Uterus (tissue), 4 donors: ENCODE data around the gene JAZF1. TPM values are rescaled to one million over a fixed set of nuclear protein-coding genes. Genes with fewer than 3 reads are reported as not detected.

Experiments
- DNase-seq, 2 donors: peaks; one replicate each; pipeline ENCODE4 v3.0.0-alpha.2; 2019 to 2020
- H3K27ac ChIP-seq, 2 donors: fragments of 200-600 bp; sonication (generic); 1 replicate in 1 of 2; 2 replicates in 1 of 2; pipeline ENCODE4 v1.5.1; 2016 to 2018
- H3K27me3 ChIP-seq, 2 donors: fragments of 200-600 bp; sonication (generic); one replicate each; pipeline ENCODE4 v1.5.1; 2018 to 2019; ENCODE audit warnings: control low read depth in 1 of 2
- H3K36me3 ChIP-seq, 2 donors: fragments of 200-600 bp; sonication (generic); one replicate each; pipeline ENCODE4 v1.5.1; 2019; ENCODE audit warnings: control low read depth in 1 of 2
- H3K4me1 ChIP-seq, 2 donors: fragments of 200-600 bp; sonication (generic); one replicate each; pipeline ENCODE4 v1.5.1; 2018 to 2019; ENCODE audit warnings: control low read depth in 1 of 2
- H3K4me3 ChIP-seq, 2 donors: fragments of 200-600 bp; sonication (generic); 1 replicate in 1 of 2; 2 replicates in 1 of 2; pipeline ENCODE4 v1.5.1; 2018 to 2019; ENCODE audit warnings: mild to moderate bottlenecking in 1 of 2
- H3K9me3 ChIP-seq, 2 donors: fragments of 200-600 bp; sonication (generic); one replicate each; pipeline ENCODE4 v1.5.1; 2019; ENCODE audit warnings: control low read depth in 1 of 2
- POLR2A ChIP-seq, 2 donors: fragments of 450-650 bp; IDR thresholded peaks; one replicate each; pipeline ENCODE4 v1.6.1; 2016; ENCODE audit warnings: antibody characterized with exemption in 2 of 2, mild to moderate bottlenecking in 1 of 2, moderate library complexity in 1 of 2
- intact Hi-C: fragments of 100-400 bp; cut with DNase I; formaldehyde crosslinking; loops from one replicate; pipeline ENCODE4 v1.15.1; 2023; ENCODE audit warnings: low total_unique reads
- total RNA-seq, 4 donors: library from RNA; depleted of rRNA in 3 of 4; stranded (reverse); fragments of >200 nt in 3 of 4; gene quantifications; one replicate each; pipeline versions ENCODE4 v1.1.0 to v1.2.4, GENCODE V29; 2014 to 2023
- TF ChIP-seq, protein P1 (sequence below), 4 experiments: fragments of 200-600 bp in 2 of 4; fragments of 450-650 bp in 2 of 4; sonication (generic) in 2 of 4; IDR thresholded peaks; one replicate each; pipeline ENCODE4 v1.5.1; 2016 to 2019; ENCODE audit warnings: antibody characterized with exemption in 4 of 4, mild to moderate bottlenecking in 2 of 4, moderate library complexity in 1 of 4
- donor health status: DM: yes; HTN: yes; CAD: no.

JAZF1 gene
- total RNA-seq, 4 donors from 2014 or later: 27.6 to 58.5 (median 34.4) TPM

DNA sequence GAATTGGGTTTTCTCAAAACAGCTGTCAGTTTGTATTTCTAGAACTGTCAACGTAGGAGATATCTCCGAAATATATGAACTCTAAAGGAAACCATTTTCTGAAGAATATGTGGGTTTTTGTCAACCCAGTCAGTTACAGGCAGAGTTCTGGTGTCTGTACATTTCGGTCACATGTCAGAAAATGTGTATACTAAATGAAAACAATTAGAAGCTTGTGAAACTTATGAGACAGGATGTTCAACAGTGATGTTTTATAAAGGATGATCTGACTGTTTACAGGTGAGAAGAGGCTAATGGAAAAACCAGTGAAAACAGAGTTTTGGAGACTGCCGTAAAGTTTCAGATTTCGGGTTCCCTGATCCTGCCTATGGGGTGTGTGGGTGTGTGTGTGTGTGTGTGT, 6.2 kb downstream of the JAZF1 start:
- no peak for TF ChIP-seq POLR2A (IDR thresholded peaks at IDR 0.05)
- TF ChIP-seq, protein P1, sequence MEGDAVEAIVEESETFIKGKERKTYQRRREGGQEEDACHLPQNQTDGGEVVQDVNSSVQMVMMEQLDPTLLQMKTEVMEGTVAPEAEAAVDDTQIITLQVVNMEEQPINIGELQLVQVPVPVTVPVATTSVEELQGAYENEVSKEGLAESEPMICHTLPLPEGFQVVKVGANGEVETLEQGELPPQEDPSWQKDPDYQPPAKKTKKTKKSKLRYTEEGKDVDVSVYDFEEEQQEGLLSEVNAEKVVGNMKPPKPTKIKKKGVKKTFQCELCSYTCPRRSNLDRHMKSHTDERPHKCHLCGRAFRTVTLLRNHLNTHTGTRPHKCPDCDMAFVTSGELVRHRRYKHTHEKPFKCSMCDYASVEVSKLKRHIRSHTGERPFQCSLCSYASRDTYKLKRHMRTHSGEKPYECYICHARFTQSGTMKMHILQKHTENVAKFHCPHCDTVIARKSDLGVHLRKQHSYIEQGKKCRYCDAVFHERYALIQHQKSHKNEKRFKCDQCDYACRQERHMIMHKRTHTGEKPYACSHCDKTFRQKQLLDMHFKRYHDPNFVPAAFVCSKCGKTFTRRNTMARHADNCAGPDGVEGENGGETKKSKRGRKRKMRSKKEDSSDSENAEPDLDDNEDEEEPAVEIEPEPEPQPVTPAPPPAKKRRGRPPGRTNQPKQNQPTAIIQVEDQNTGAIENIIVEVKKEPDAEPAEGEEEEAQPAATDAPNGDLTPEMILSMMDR (IDR thresholded peaks at IDR 0.05): no peak
- intact Hi-C loops: no loop called here
- no peaks in the 10 kb centered on the region for H3K4me1 ChIP-seq
- H3K27me3 ChIP-seq: no peaks in the 10 kb centered on the region
- DNase-seq: no peak
- no peak overlapping the region for H3K4me3 ChIP-seq
- no peaks in the 10 kb centered on the region for H3K36me3 ChIP-seq
- peak overlapping the region in 1 of 2 donors; percentile 40 for H3K27ac ChIP-seq
- H3K9me3 ChIP-seq: no peaks in the 10 kb centered on the region

DNA sequence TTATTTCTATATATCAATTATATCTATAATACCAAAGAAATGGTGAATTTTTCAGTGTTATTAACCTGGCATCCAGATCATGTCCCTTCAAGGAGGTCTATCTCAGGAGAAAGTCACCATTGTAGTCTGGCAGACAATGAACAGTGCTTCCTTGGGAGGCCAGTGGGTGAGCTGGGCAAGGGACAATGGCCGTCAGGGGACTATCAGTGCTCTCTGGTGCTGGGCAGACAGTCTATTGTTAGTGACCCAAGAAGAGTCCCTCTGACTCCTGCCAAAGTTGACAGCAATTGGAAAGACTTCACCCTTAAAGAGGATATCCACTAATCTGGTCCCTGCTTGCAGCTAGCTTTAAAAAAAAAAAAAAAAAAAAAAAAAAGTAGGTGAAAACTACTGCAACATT, 7.1 kb downstream of the JAZF1 start:
- Histone ChIP-seq H3K36me3 (no peaks in the 10 kb centered on the region), H3K4me1 (no peaks in the 10 kb centered on the region), H3K9me3 (no peaks in the 10 kb centered on the region), H3K4me3 (no peak overlapping the region), H3K27ac (no peak overlapping the region), H3K27me3 (no peaks in the 10 kb centered on the region)
- no peak for TF ChIP-seq POLR2A (IDR thresholded peaks at IDR 0.05)
- TF ChIP-seq, protein P1 (IDR thresholded peaks at IDR 0.05): no peak
- intact Hi-C loops: no loop called here
- no peak for DNase-seq

DNA sequence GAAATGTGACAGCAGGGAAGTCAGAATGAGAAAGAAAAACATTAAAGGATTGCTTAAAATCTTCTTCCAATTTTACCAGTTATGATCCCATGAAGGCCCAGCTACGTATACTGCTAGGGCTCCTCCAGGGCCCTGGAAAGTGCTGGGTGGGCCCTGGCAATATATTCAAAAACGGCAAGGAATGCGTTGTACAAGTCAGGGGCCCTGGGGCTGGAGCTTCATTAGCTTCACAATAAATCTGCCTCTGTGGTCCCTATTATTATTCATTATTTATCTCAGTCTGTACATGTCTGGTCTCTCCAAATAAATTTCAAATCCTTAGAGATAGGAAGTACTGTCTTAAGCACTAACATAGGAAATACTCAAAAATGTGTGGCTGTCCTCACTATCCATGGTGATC, 7.6 kb downstream of the JAZF1 start:
- intact Hi-C loops: no loop called here
- H3K4me3 ChIP-seq: no peak overlapping the region
- H3K36me3 ChIP-seq: no peaks in the 10 kb centered on the region
- TF ChIP-seq POLR2A (IDR thresholded peaks at IDR 0.05): no peak
- TF ChIP-seq, protein P1 (IDR thresholded peaks at IDR 0.05): no peak
- no peak for DNase-seq
- H3K9me3 ChIP-seq: no peaks in the 10 kb centered on the region
- H3K27me3 ChIP-seq: no peaks in the 10 kb centered on the region
- no peak overlapping the region for H3K27ac ChIP-seq
- no peaks in the 10 kb centered on the region for H3K4me1 ChIP-seq

DNA sequence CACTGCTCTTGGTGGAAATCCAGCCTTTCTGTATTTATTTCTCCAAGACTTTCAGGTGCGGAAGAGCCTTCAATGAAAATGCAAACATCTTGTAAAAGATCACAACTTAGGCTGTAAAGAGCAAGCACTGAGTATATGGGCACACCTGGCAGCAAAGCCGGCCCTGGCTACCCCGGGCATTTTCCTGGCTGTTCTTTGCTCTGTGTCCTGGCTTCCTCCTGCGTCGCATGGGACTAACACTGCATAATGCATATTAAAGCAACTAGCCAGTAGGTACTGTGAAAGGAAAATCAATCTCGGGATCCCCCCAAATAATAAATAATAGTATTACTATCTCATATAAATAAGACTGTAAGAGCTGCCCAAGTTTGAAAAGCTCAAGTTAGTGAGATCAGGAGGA, 9.9 kb downstream of the JAZF1 start:
- Histone ChIP-seq H3K9me3 (no peaks in the 10 kb centered on the region), H3K27ac (no peak overlapping the region), H3K4me1 (no peaks in the 10 kb centered on the region), H3K27me3 (no peaks in the 10 kb centered on the region), H3K4me3 (no peak overlapping the region), H3K36me3 (no peaks in the 10 kb centered on the region)
- intact Hi-C loops: no loop called here
- no peak for DNase-seq
- TF ChIP-seq, protein P1 (IDR thresholded peaks at IDR 0.05): no peak
- no peak for TF ChIP-seq POLR2A (IDR thresholded peaks at IDR 0.05)

DNA sequence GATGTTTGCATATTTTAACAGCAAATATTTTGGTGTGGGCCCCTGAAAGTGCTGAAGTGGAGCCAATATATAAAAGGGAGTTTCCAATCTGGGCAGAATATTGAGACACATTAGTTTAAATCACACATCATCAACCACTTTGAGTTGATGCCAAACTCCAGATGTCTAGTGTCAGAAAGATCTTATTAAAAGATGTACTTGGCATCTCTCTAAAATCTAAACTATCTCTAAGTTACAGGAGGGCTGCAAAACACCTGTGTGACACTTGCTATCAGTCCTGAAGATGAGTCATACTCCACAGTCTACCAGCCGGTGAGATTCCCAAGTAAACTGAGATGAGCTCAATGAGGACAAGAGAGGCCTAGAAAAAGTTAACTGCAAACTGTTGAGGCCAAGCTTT, 11.4 kb downstream of the JAZF1 start:
- Histone ChIP-seq H3K4me1 (no peaks in the 10 kb centered on the region), H3K27ac (peak overlapping the region in 1 of 2 donors; percentile 19)
- TF ChIP-seq, protein P1 (IDR thresholded peaks at IDR 0.05): no peak
- no peak for TF ChIP-seq POLR2A (IDR thresholded peaks at IDR 0.05)

More for the DNA sequence above, 11.4 kb downstream of the JAZF1 start:
- no peaks in the 10 kb centered on the region for H3K36me3 ChIP-seq
- no peaks in the 10 kb centered on the region for H3K27me3 ChIP-seq
- H3K4me3 ChIP-seq: no peak overlapping the region
- H3K9me3 ChIP-seq: no peaks in the 10 kb centered on the region
- intact Hi-C loops: no loop called here
- DNase-seq: no peak
